H9 (cell line): ENCODE results near the gene DNAJC9. TPM values are rescaled to one million over a fixed set of nuclear protein-coding genes. Genes with fewer than 3 reads are reported as not detected.
A peak's percentile ranks its signal among the peaks of the same experiment; 100 is the strongest.
"Not testable (repeated sequence)": the region's sequence is repeated elsewhere in the genome, so short reads cannot be mapped to it uniquely, and the experiment has no call there.

Source experiments
- DNase-seq: peaks from one replicate; pipeline ENCODE4 v3.0.0-alpha.2; 2017
- H2AFZ ChIP-seq: one replicate; pipeline ENCODE4 v1.6.1; 2013; ENCODE audit warnings: mild to moderate bottlenecking, low read length, control low read depth, moderate library complexity
- H2AK5ac ChIP-seq: 2 replicates; pipeline ENCODE4 v1.6.1; 2013; ENCODE audit warnings: low read length, control low read depth, mixed read lengths; ENCODE audit not compliant: insufficient read length
- H2BK120ac ChIP-seq: one replicate; pipeline ENCODE4 v1.6.1; 2013; ENCODE audit warnings: low read depth, mild to moderate bottlenecking, low read length, control low read depth, inconsistent platforms; ENCODE audit not compliant: poor library complexity, severe bottlenecking
- H2BK12ac ChIP-seq: 2 replicates; pipeline ENCODE4 v1.6.1; 2013; ENCODE audit warnings: low read length, control low read depth, mixed read lengths, low read depth; ENCODE audit not compliant: insufficient read length
- H2BK15ac ChIP-seq: 2 replicates; pipeline ENCODE4 v1.6.1; 2013; ENCODE audit warnings: low read depth, low read length, control low read depth
- H2BK20ac ChIP-seq: one replicate; pipeline ENCODE4 v1.6.1; 2013; ENCODE audit warnings: low read depth, mild to moderate bottlenecking, low read length, control low read depth, inconsistent platforms; ENCODE audit not compliant: poor library complexity, severe bottlenecking
- H2BK5ac ChIP-seq: 2 replicates; pipeline ENCODE4 v1.6.1; 2013; ENCODE audit warnings: low read length, control low read depth, mixed read lengths; ENCODE audit not compliant: insufficient read length
- H3K14ac ChIP-seq: 2 replicates; pipeline ENCODE4 v1.6.1; 2013; ENCODE audit warnings: low read length, control low read depth; ENCODE audit not compliant: insufficient read depth
- H3K18ac ChIP-seq: 2 replicates; pipeline ENCODE4 v1.6.1; 2013; ENCODE audit warnings: low read depth, mild to moderate bottlenecking, mixed read lengths, low read length, control low read depth; ENCODE audit not compliant: insufficient read length
- H3K23ac ChIP-seq: 2 replicates; pipeline ENCODE4 v1.6.1; 2013; ENCODE audit warnings: low read length, control low read depth, mixed read lengths, low read depth; ENCODE audit not compliant: insufficient read length
- H3K23me2 ChIP-seq: 2 replicates; pipeline ENCODE4 v1.6.1; 2013; ENCODE audit warnings: low read depth, mild to moderate bottlenecking, mixed read lengths, low read length, control low read depth; ENCODE audit not compliant: insufficient read length, poor library complexity, severe bottlenecking
- H3K27ac ChIP-seq: 2 replicates; pipeline ENCODE4 v1.5.1; 2013; ENCODE audit warnings: low read length, control low read depth, mixed read lengths, low read depth; ENCODE audit not compliant: insufficient read length
- H3K27me3 ChIP-seq: 2 replicates; pipeline ENCODE4 v1.6.1; 2013; ENCODE audit warnings: low read length, control low read depth, inconsistent platforms; ENCODE audit not compliant: insufficient read depth
- H3K4ac ChIP-seq: 2 replicates; pipeline ENCODE4 v1.6.1; 2013; ENCODE audit warnings: low read depth, mild to moderate bottlenecking, control low read depth, inconsistent platforms, low read length, moderate library complexity
- H3K4me1 ChIP-seq: 2 replicates; pipeline ENCODE4 v1.6.1; 2013; ENCODE audit warnings: low read length, control low read depth, inconsistent platforms; ENCODE audit not compliant: insufficient read depth
- H3K4me2 ChIP-seq: 2 replicates; pipeline ENCODE4 v1.6.1; 2013; ENCODE audit warnings: low read length, control low read depth, mixed read lengths; ENCODE audit not compliant: insufficient read length, insufficient read depth
- H3K56ac ChIP-seq: 2 replicates; pipeline ENCODE4 v1.6.1; 2013; ENCODE audit warnings: low read depth, mild to moderate bottlenecking, mixed read lengths, low read length, control low read depth; ENCODE audit not compliant: insufficient read length
- H3K79me1 ChIP-seq: 2 replicates; pipeline ENCODE4 v1.6.1; 2013; ENCODE audit warnings: low read depth, mild to moderate bottlenecking, moderate library complexity, low read length, control low read depth, inconsistent platforms; ENCODE audit not compliant: insufficient read depth, poor library complexity, severe bottlenecking
- H3K79me2 ChIP-seq: 2 replicates; pipeline ENCODE4 v1.6.1; 2013; ENCODE audit warnings: low read length, control low read depth, inconsistent platforms; ENCODE audit not compliant: insufficient read depth
- H3K9ac ChIP-seq: 2 replicates; pipeline ENCODE4 v1.6.1; 2013; ENCODE audit warnings: low read length, control low read depth, mixed read lengths; ENCODE audit not compliant: insufficient read length; ENCODE audit errors: extremely low read depth
- H3K9me3 ChIP-seq: one replicate; pipeline ENCODE4 v1.6.1; 2013; ENCODE audit warnings: low read depth, low read length, inconsistent platforms; ENCODE audit not compliant: control insufficient read depth
- H3T11ph ChIP-seq: one replicate; pipeline ENCODE4 v1.6.1; 2013; ENCODE audit warnings: mild to moderate bottlenecking, low read length, control low read depth, inconsistent platforms
- H4K20me1 ChIP-seq: one replicate; pipeline ENCODE4 v1.6.1; 2013; ENCODE audit not compliant: control insufficient read depth, insufficient read length, insufficient read depth
- H4K5ac ChIP-seq: 2 replicates; pipeline ENCODE4 v1.6.1; 2013; ENCODE audit warnings: low read depth, mild to moderate bottlenecking, mixed read lengths, low read length, control low read depth; ENCODE audit not compliant: insufficient read length
- H4K8ac ChIP-seq: replicated peaks from 2 replicates; pipeline ENCODE4 v1.6.1; 2013; ENCODE audit warnings: low read length, control low read depth, mixed read lengths, low read depth; ENCODE audit not compliant: insufficient read length
- H4K91ac ChIP-seq: 2 replicates; pipeline ENCODE4 v1.6.1; 2013; ENCODE audit warnings: low read depth, mild to moderate bottlenecking, moderate library complexity, mixed read lengths, low read length, control low read depth; ENCODE audit not compliant: insufficient read length
- H3K27ac Mint-ChIP-seq, 3 experiments: 2 replicates in 2 of 3; 3 replicates in 1 of 3; pipeline ENCODE4 v1.8.0; 2020 to 2021; ENCODE audit warnings: mixed read lengths in 3 of 3, mild to moderate bottlenecking in 1 of 3, moderate library complexity in 1 of 3
- H3K27me3 Mint-ChIP-seq: 2 replicates; pipeline ENCODE4 v1.8.0; 2021; ENCODE audit warnings: low read depth, mild to moderate bottlenecking, moderate library complexity, mixed read lengths
- H3K36me3 Mint-ChIP-seq, 3 experiments: 2 replicates in 2 of 3; 3 replicates in 1 of 3; pipeline ENCODE4 v1.8.0; 2020 to 2021; ENCODE audit warnings: low read depth in 3 of 3, mixed read lengths in 3 of 3; ENCODE audit not compliant: insufficient read depth in 1 of 3
- H3K4me1 Mint-ChIP-seq, 2 experiments: 2 replicates each; pipeline ENCODE4 v1.8.0; 2020; ENCODE audit warnings: mixed read lengths in 2 of 2
- H3K4me3 Mint-ChIP-seq, 2 experiments: 2 replicates in 1 of 2; 3 replicates in 1 of 2; pipeline ENCODE4 v1.8.0; 2020 to 2021; ENCODE audit warnings: mild to moderate bottlenecking in 2 of 2, mixed read lengths in 2 of 2, moderate library complexity in 1 of 2
- H3K9me3 Mint-ChIP-seq, 2 experiments: 2 replicates in 1 of 2; 3 replicates in 1 of 2; pipeline ENCODE4 v1.8.0; 2020; ENCODE audit warnings: mild to moderate bottlenecking in 2 of 2, mixed read lengths in 2 of 2, moderate library complexity in 1 of 2
- CTCF ChIP-seq: fragments of 200-600 bp; sonication (generic); conservative IDR thresholded peaks from 3 replicates; pipeline ENCODE4 v1.8.0; 2021; ENCODE audit warnings: antibody characterized with exemption, mild to moderate bottlenecking
- WGBS: extraction: QIAGEN DNeasy Blood & Tissue Kit; methylation state at CpG from one replicate; pipeline ENCODE4 v1.1.7; 2013; ENCODE audit warnings: missing lambda C conversion rate, low lambda C conversion rate, mixed read lengths; ENCODE audit not compliant: insufficient read length; ENCODE audit errors: extremely low coverage; 5-methylcytosine and 5-hydroxymethylcytosine counted together
- total RNA-seq: library from RNA; stranded (reverse); gene quantifications from 2 replicates; pipeline ENCODE4 v1.2.1, GENCODE V29; 2021

Gene DNAJC9
- total RNA-seq, 1 experiment from 2014 or later = 45.7 TPM

- Mint-ChIP-seq H3K4me1 (no peaks in the 10 kb centered on the region), H3K36me3 (peaks cover 7% of the 10 kb centered on the region in 3 experiments; a peak in 6 of 7 replicates), H3K9me3 (peaks cover 14 to 26% of the 10 kb centered on the region in 2 experiments), H3K27me3 (no peaks in the 10 kb centered on the region), H3K4me3 (no peak overlapping the region), H3K27ac (peak overlapping the region in 1 of 3 experiments; percentile 25; a peak in 1 of 7 replicates)
- no peak overlapping the region for H3K4ac ChIP-seq
- H3K4me2 ChIP-seq = no peak overlapping the region
- no peak overlapping the region for H2AFZ ChIP-seq
- no peaks in the 10 kb centered on the region for H3K9me3 ChIP-seq
- H4K91ac ChIP-seq = no peak overlapping the region
- H3K9ac ChIP-seq = no peak overlapping the region
- no peak overlapping the region for H3K56ac ChIP-seq
- no peak overlapping the region for H3K18ac ChIP-seq
- no peak overlapping the region for H3K27ac ChIP-seq
- no peak overlapping the region for H2AK5ac ChIP-seq
- no peaks in the 10 kb centered on the region for H3K4me1 ChIP-seq
- H3K23me2 ChIP-seq = no peaks in the 10 kb centered on the region
- H3K23ac ChIP-seq = no peak overlapping the region
- TF ChIP-seq CTCF = no peak
- H3T11ph ChIP-seq = no peak overlapping the region
- H3K79me2 ChIP-seq = no peaks in the 10 kb centered on the region
- WGBS = no CpG with 5 or more reads among the region's 9 CpGs
- H2BK5ac ChIP-seq = no peak overlapping the region
- no peak overlapping the region for H3K14ac ChIP-seq
- no peaks in the 10 kb centered on the region for H3K79me1 ChIP-seq
- no peaks in the 10 kb centered on the region for H4K20me1 ChIP-seq
- no peak overlapping the region for H4K8ac ChIP-seq
- H2BK12ac ChIP-seq = no peak overlapping the region
- no peak overlapping the region for H2BK20ac ChIP-seq
- no peak overlapping the region for H2BK15ac ChIP-seq
- no peak overlapping the region for H2BK120ac ChIP-seq
- H4K5ac ChIP-seq = no peak overlapping the region
- DNase-seq = no peak
- no peaks in the 10 kb centered on the region for H3K27me3 ChIP-seq
Measured at GRCh38 chr10:73261362-73261995, 14.4 kb upstream of the DNAJC9 start.

- not testable (repeated sequence) for H4K8ac ChIP-seq, H3K36me3 Mint-ChIP-seq, H3K14ac ChIP-seq, H3K79me2 ChIP-seq, H2BK20ac ChIP-seq, H2AFZ ChIP-seq, H3K4me1 Mint-ChIP-seq, H3K27ac ChIP-seq, H3K4ac ChIP-seq, H3K4me3 Mint-ChIP-seq, H3K23ac ChIP-seq, H4K20me1 ChIP-seq, H2BK12ac ChIP-seq, H3K27me3 Mint-ChIP-seq, H3K4me2 ChIP-seq, DNase-seq, H3K9me3 ChIP-seq, H3K27me3 ChIP-seq, H2BK5ac ChIP-seq, H3K56ac ChIP-seq, H3K4me1 ChIP-seq, H4K91ac ChIP-seq, H3K23me2 ChIP-seq, H3K27ac Mint-ChIP-seq, H3K79me1 ChIP-seq, H2AK5ac ChIP-seq, H2BK15ac ChIP-seq, H3K18ac ChIP-seq, H4K5ac ChIP-seq, H3T11ph ChIP-seq, H3K9ac ChIP-seq, H2BK120ac ChIP-seq
- peaks cover 14 to 26% of the 10 kb centered on the region in 2 experiments for H3K9me3 Mint-ChIP-seq
- WGBS = no CpG with 5 or more reads among the region's 10 CpGs
Measured at GRCh38 chr10:73258612-73259011, 11.6 kb upstream of the DNAJC9 start.
